Measurements from ENCODE around the gene SOX5. TPM values are rescaled to one million over a fixed set of nuclear protein-coding genes. Genes with fewer than 3 reads are reported as not detected.

Gene SOX5
- total and polyA plus RNA-seq, 2 of the 8 experiments (the other 6 are each of a cell fraction or from before 2014, with no cell fraction given): 2.2 to 2.6 TPM

GRCh38 chr12:23674064-23674463 lies 275.4 kb downstream of the SOX5 start:
- POLR2A ChIA-PET (ENCODE audit: partially characterized antibody): no interaction called here
- TF ChIP-seq POU5F1 (IDR thresholded peaks at IDR 0.05; ENCODE audit: low read depth, low read length) (no peak), SIN3A (conservative IDR thresholded peaks at IDR 0.05 in 1 of 2, IDR thresholded peaks at IDR 0.05 in 1 of 2; ENCODE audit: low read depth in 1 of 2, low read length in 2 of 2) (no peak), ZNF274 (IDR thresholded peaks at IDR 0.05; ENCODE audit: borderline replicate concordance, extremely low read depth, low read length) (no peak), KDM1A (IDR thresholded peaks at IDR 0.05; ENCODE audit: borderline replicate concordance, low read length) (no peak), TCF12 (IDR thresholded peaks at IDR 0.05; ENCODE audit: low read depth, low read length) (no peak)

More at GRCh38 chr12:23674064-23674463, 275.4 kb downstream of the SOX5 start:
- Histone ChIP-seq H3K79me2 (ENCODE audit: control insufficient read depth in 1 of 2, insufficient read depth in 2 of 2, low read length in 2 of 2) (no peaks in the 10 kb centered on the region), H3K27ac (ENCODE audit: low read depth, low read length) (no peak overlapping the region), H4K91ac (replicated peaks; ENCODE audit: insufficient read length, low read length) (no peak overlapping the region), H3K4me1 (replicated peaks in 1 of 4; ENCODE audit: control insufficient read depth in 3 of 4, insufficient read depth in 4 of 4, low read length in 3 of 4) (no peaks in the 10 kb centered on the region), H3K56ac (replicated peaks; ENCODE audit: insufficient read length, low read depth, low read length) (no peak overlapping the region), H2BK20ac (ENCODE audit: low read length) (no peak overlapping the region), H4K20me1 (replicated peaks in 1 of 2; ENCODE audit: control insufficient read depth in 1 of 2, insufficient read depth in 2 of 2, low read length in 2 of 2) (no peaks in the 10 kb centered on the region), H2BK5ac (ENCODE audit: low read depth, low read length) (no peak overlapping the region), H3K27me3 (replicated peaks in 1 of 4; ENCODE audit: control insufficient read depth in 3 of 4, extremely low read depth in 1 of 4, insufficient read depth in 3 of 4, low read length in 3 of 4) (no peaks in the 10 kb centered on the region), H4K8ac (ENCODE audit: extremely low read depth, insufficient read depth, low read length) (no peak overlapping the region), H3K9me3 (ENCODE audit: insufficient read depth in 2 of 2, low read depth in 1 of 2, low read length in 1 of 2) (no peaks in the 10 kb centered on the region), H3K4me3 (ENCODE audit: extremely low read depth in 1 of 4, insufficient read depth in 2 of 4, low read depth in 3 of 4, low read length in 4 of 4) (no peak overlapping the region), H2BK15ac (ENCODE audit: low read length) (no peak overlapping the region), H2AFZ (ENCODE audit: low read length) (no peak overlapping the region), H4K5ac (ENCODE audit: insufficient read length, low read depth, low read length) (no peak overlapping the region), H3K23me2 (ENCODE audit: low read depth, low read length) (no peaks in the 10 kb centered on the region), H2BK12ac (ENCODE audit: low read depth, low read length) (no peak overlapping the region), H3K4ac (replicated peaks; ENCODE audit: insufficient read length, low read depth, low read length) (no peak overlapping the region), H3K14ac (ENCODE audit: insufficient read length) (no peak overlapping the region), H2BK120ac (replicated peaks; ENCODE audit: low read depth, low read length) (no peak overlapping the region), H3K4me2 (ENCODE audit: insufficient read depth in 1 of 2, low read depth in 2 of 2, low read length in 2 of 2) (no peak overlapping the region), H3K79me1 (ENCODE audit: low read depth, low read length) (no peaks in the 10 kb centered on the region), H2AK5ac (ENCODE audit: low read depth, low read length) (no peak overlapping the region), H3K9ac (replicated peaks in 1 of 4; ENCODE audit: extremely low read depth in 1 of 4, low read depth in 3 of 4, low read length in 3 of 4) (no peak overlapping the region), H3K36me3 (ENCODE audit: control insufficient read depth in 2 of 4, insufficient read depth in 4 of 4, low read length in 3 of 4) (no peaks in the 10 kb centered on the region), H3K23ac (ENCODE audit: insufficient read length) (no peak overlapping the region), H3K18ac (ENCODE audit: extremely low read depth, low read length) (no peak overlapping the region)
- FAIRE-seq (no peak), DNase-seq (ENCODE audit: low read depth in 1 of 2, low spot score in 2 of 2) (no peak)
- WGBS, 2 experiments (ENCODE audit: extremely low coverage in 1 of 2, insufficient coverage in 1 of 2, insufficient read length in 1 of 2, insufficient replicate concordance in 2 of 2, low coverage in 1 of 2, low lambda C conversion rate in 2 of 2, missing lambda C conversion rate in 1 of 2): 97% methylated on average over 5 of the region's 7 CpGs; no CpG with 5 or more reads in 1 of the 2 experiments
- CTCF ChIA-PET (ENCODE audit: partially characterized antibody): no interaction called here
